Keratinocyte (primary cell): ENCODE data around the gene ULK4. TPM values are rescaled to one million over a fixed set of nuclear protein-coding genes. Genes with fewer than 3 reads are reported as not detected.

Experiments
- DNase-seq: peaks from one replicate; pipeline ENCODE4 v3.0.0-alpha.2; 2011; ENCODE audit warnings: low read depth, missing footprints, low spot score
- FAIRE-seq: peaks from 2 replicates; lab custom pipeline; 2011; peaks lifted over from hg19 to GRCh38; lab: Jason Lieb, UNC
- H2AFZ ChIP-seq: 2 replicates; pipeline ENCODE4 v1.6.0; 2012; ENCODE audit warnings: low read length, control low read depth, inconsistent platforms; ENCODE audit not compliant: control insufficient read depth
- H3K27ac ChIP-seq: 2 replicates; pipeline ENCODE4 v1.5.1; 2011; ENCODE audit warnings: low read length; ENCODE audit not compliant: control insufficient read depth, insufficient read depth
- H3K27me3 ChIP-seq: 3 replicates; pipeline ENCODE4 v1.6.0; 2011; ENCODE audit warnings: low read length; ENCODE audit not compliant: control insufficient read depth, insufficient read depth; ENCODE audit errors: extremely low read depth
- H3K36me3 ChIP-seq, 2 experiments: 2 replicates in 1 of 2; 3 replicates in 1 of 2; pipeline ENCODE4 v1.5.1; 2011; ENCODE audit warnings: low read length in 2 of 2, mild to moderate bottlenecking in 1 of 2; ENCODE audit not compliant: control insufficient read depth in 2 of 2, insufficient read depth in 2 of 2; ENCODE audit errors: extremely low read depth in 1 of 2
- H3K4me1 ChIP-seq: 3 replicates; pipeline ENCODE4 v1.5.1; 2011; ENCODE audit warnings: low read length; ENCODE audit not compliant: control insufficient read depth, insufficient read depth; ENCODE audit errors: extremely low read depth
- H3K4me2 ChIP-seq: 3 replicates; pipeline ENCODE4 v1.6.0; 2011; ENCODE audit warnings: low read depth, low read length; ENCODE audit not compliant: control insufficient read depth, insufficient read depth; ENCODE audit errors: extremely low read depth
- H3K4me3 ChIP-seq, 3 experiments: fragments of 200-600 bp in 1 of 3; sonication (generic) in 1 of 3; 2 replicates in 2 of 3; 3 replicates in 1 of 3; pipeline ENCODE4 v1.5.1; 2011 to 2016; ENCODE audit warnings: low read length in 3 of 3, mild to moderate bottlenecking in 3 of 3, control low read depth in 2 of 3, inconsistent platforms in 1 of 3, low read depth in 1 of 3, mixed read lengths in 1 of 3, mixed run types in 1 of 3, moderate library complexity in 1 of 3; ENCODE audit not compliant: control insufficient read depth in 2 of 3, insufficient read depth in 2 of 3; ENCODE audit errors: extremely low read depth in 1 of 3
- H3K79me2 ChIP-seq: 2 replicates; pipeline ENCODE4 v1.6.0; 2012; ENCODE audit warnings: low read length; ENCODE audit not compliant: control insufficient read depth, insufficient read depth
- H3K9ac ChIP-seq: 3 replicates; pipeline ENCODE4 v1.6.0; 2011; ENCODE audit warnings: low read length; ENCODE audit not compliant: control insufficient read depth, insufficient read depth; ENCODE audit errors: extremely low read depth
- H3K9me1 ChIP-seq: 3 replicates; pipeline ENCODE4 v1.6.0; 2011; ENCODE audit warnings: low read length; ENCODE audit not compliant: control insufficient read depth, insufficient read depth; ENCODE audit errors: extremely low read depth
- H3K9me3 ChIP-seq: 2 replicates; pipeline ENCODE4 v1.5.1; 2012; ENCODE audit warnings: low read depth, low read length; ENCODE audit not compliant: control insufficient read depth
- H4K20me1 ChIP-seq: 3 replicates; pipeline ENCODE4 v1.6.0; 2011; ENCODE audit warnings: low read length; ENCODE audit not compliant: control insufficient read depth, insufficient read depth; ENCODE audit errors: extremely low read depth
- CTCF ChIP-seq, 3 experiments: IDR thresholded peaks in 1 of 3; conservative IDR thresholded peaks in 1 of 3; optimal IDR thresholded peaks in 1 of 3; 2 replicates in 2 of 3; 3 replicates in 1 of 3; pipeline versions ENCODE3 to v1.5.1; 2011; ENCODE audit warnings: low read length in 3 of 3, mild to moderate bottlenecking in 3 of 3, moderate library complexity in 2 of 3, control low read depth in 1 of 3, inconsistent platforms in 1 of 3; ENCODE audit not compliant: insufficient read depth in 2 of 3; ENCODE audit errors: extremely low read depth in 1 of 3
- EZH2 ChIP-seq: IDR thresholded peaks from one replicate; pipeline ENCODE4 v1.6.1; 2012; ENCODE audit warnings: inconsistent platforms, mild to moderate bottlenecking, low read length, moderate library complexity
- dilution Hi-C: fragments of 300-500 bp; cut with MboI; formaldehyde crosslinking; loops from one replicate; pipeline ENCODE4 v1.7.0; 2020; ENCODE audit warnings: low sequenced_read_pairs; ENCODE audit not compliant: extremely low pct_ligation_motif_present
- polyA plus RNA-seq, 5 experiments: library from polyadenylated mRNA; depleted of rRNA in 3 of 5; stranded (reverse) in 3 of 5; stranded (forward) in 1 of 5; unstranded in 1 of 5; fragments of >200 nt; gene quantifications; 1 replicate in 1 of 5; 2 replicates in 3 of 5; 3 replicates in 1 of 5; pipeline versions ENCODE4 v1.2.1 to v1.2.3, GENCODE V29; 2011 to 2012; ENCODE audit warnings: missing spikeins in 2 of 5, low read depth in 1 of 5, low replicate concordance in 1 of 5

ULK4 gene
- polyA plus RNA-seq, 1 donor (not counting 4 experiments of a cell fraction or from before 2014, with no cell fraction given), result 6.1 TPM

- Histone ChIP-seq H3K27ac (no peak overlapping the region), H4K20me1 (no peaks in the 10 kb centered on the region), H3K9me1 (no peaks in the 10 kb centered on the region), H3K27me3 (no peaks in the 10 kb centered on the region), H3K4me1 (no peaks in the 10 kb centered on the region), H3K9ac (no peak overlapping the region), H3K4me2 (no peak overlapping the region), H3K9me3 (no peaks in the 10 kb centered on the region), H3K4me3 (no peak overlapping the region), H3K79me2 (no peaks in the 10 kb centered on the region), H3K36me3 (no peaks in the 10 kb centered on the region), H2AFZ (no peak overlapping the region)
- dilution Hi-C loops, result no loop called here
- DNase-seq, result no peak
- TF ChIP-seq EZH2, result no peak
- no peak for TF ChIP-seq CTCF (optimal IDR thresholded peaks at IDR 0.05 in 1 of 3, IDR thresholded peaks at IDR 0.05 in 1 of 3, conservative IDR thresholded peaks at IDR 0.05 in 1 of 3; ENCODE audit: extremely low read depth in 1 of 3, insufficient read depth in 2 of 3, low read length in 3 of 3)
- FAIRE-seq, result no peak
Measured at GRCh38 chr3:41717641-41718040, 244.3 kb downstream of the ULK4 start.

- H3K9ac ChIP-seq, result no peak overlapping the region
- H3K27me3 ChIP-seq, result no peaks in the 10 kb centered on the region
- no peaks in the 10 kb centered on the region for H3K9me3 ChIP-seq
- FAIRE-seq (no peak), DNase-seq (no peak)
- TF ChIP-seq CTCF (optimal IDR thresholded peaks at IDR 0.05 in 1 of 3, IDR thresholded peaks at IDR 0.05 in 1 of 3, conservative IDR thresholded peaks at IDR 0.05 in 1 of 3; ENCODE audit: extremely low read depth in 1 of 3, insufficient read depth in 2 of 3, low read length in 3 of 3) (peak in 1 of 3 experiments; percentile 16), EZH2 (no peak)
- no peak overlapping the region for H3K4me2 ChIP-seq
- dilution Hi-C loops, result no loop called here
- no peak overlapping the region for H3K4me3 ChIP-seq
- no peaks in the 10 kb centered on the region for H3K36me3 ChIP-seq
- H3K9me1 ChIP-seq, result no peaks in the 10 kb centered on the region
- H3K79me2 ChIP-seq, result no peaks in the 10 kb centered on the region
- H2AFZ ChIP-seq, result no peak overlapping the region
- no peaks in the 10 kb centered on the region for H4K20me1 ChIP-seq
- no peak overlapping the region for H3K27ac ChIP-seq
- H3K4me1 ChIP-seq, result no peaks in the 10 kb centered on the region
Measured at GRCh38 chr3:41716471-41716870, 245.4 kb downstream of the ULK4 start.
